Immature natural killer cell (primary cell): ENCODE results near the gene CREB3L2. TPM values are rescaled to one million over a fixed set of nuclear protein-coding genes. Genes with fewer than 3 reads are reported as not detected.
A peak's percentile ranks its signal among the peaks of the same experiment; 100 is the strongest.

Experiments
- DNase-seq, 3 donors: peaks; one replicate each; pipeline ENCODE4 v3.0.0; 2022; ENCODE audit warnings: mixed read lengths in 1 of 3
- H3K27ac Mint-ChIP-seq, 6 donors: one replicate each; pipeline ENCODE4 v1.8.0; 2020; ENCODE audit warnings: mixed read lengths in 6 of 6, mild to moderate bottlenecking in 5 of 6, inconsistent platforms in 4 of 6, moderate library complexity in 3 of 6
- H3K27me3 Mint-ChIP-seq, 3 donors: one replicate each; pipeline ENCODE4 v1.8.0; 2020 to 2021; ENCODE audit warnings: low read depth in 3 of 3, mild to moderate bottlenecking in 3 of 3, mixed read lengths in 3 of 3, moderate library complexity in 3 of 3, inconsistent platforms in 1 of 3
- H3K36me3 Mint-ChIP-seq, 3 donors: one replicate each; pipeline ENCODE4 v1.8.0; 2020; ENCODE audit warnings: mixed read lengths in 3 of 3, inconsistent platforms in 2 of 3, mild to moderate bottlenecking in 2 of 3
- H3K4me1 Mint-ChIP-seq, 2 donors: one replicate each; pipeline ENCODE4 v1.8.0; 2020; ENCODE audit warnings: inconsistent platforms in 2 of 2, mild to moderate bottlenecking in 2 of 2, mixed read lengths in 2 of 2, moderate library complexity in 1 of 2
- H3K4me3 Mint-ChIP-seq, 5 donors: one replicate each; pipeline ENCODE4 v1.8.0; 2020; ENCODE audit warnings: mild to moderate bottlenecking in 5 of 5, mixed read lengths in 5 of 5, inconsistent platforms in 3 of 5, moderate library complexity in 3 of 5
- H3K9me3 Mint-ChIP-seq, 6 donors: one replicate each; pipeline ENCODE4 v1.8.0; 2020; ENCODE audit warnings: mild to moderate bottlenecking in 6 of 6, mixed read lengths in 6 of 6, inconsistent platforms in 4 of 6, moderate library complexity in 3 of 6
- polyA plus RNA-seq, 3 donors: library from polyadenylated mRNA; unstranded; fragments of 300-500 nt; fragmentation: Illumina TruSeq; gene quantifications; one replicate each; pipeline ENCODE4 v1.2.3, GENCODE V29; 2021

Gene CREB3L2
- polyA plus RNA-seq, 3 donors from 2014 or later: 10.8 to 21.6 (median 12.6) TPM

DNA sequence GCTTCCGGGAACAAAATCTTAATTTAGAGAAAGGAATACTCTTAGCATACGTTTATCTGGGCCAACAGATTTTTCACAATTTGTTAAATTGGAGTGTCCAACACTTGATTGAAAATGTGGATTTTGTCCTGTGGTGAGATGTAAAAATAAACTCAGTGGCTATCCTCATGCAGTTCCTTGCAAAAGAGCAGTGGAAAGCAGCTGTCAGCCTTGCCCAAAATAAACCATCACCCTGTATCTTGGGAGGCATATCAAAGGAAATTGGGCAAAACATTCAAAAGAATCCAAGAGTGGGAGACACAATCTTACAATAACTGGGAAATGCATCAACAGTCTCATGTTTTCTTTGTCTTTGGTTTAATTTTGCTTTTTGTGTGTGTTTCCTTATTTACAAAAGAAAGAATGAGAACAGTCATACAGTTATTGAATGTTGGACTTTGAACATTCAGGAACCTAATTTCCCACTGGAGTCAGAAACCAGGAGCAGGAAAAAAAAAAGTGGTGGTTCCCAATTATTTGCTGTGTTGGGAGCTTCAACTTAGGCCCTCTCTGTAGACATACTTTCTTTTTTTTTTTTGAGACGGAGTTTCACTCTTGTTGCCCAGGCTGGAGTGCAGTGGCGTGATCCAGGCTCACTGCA lies 110.8 kb downstream of the CREB3L2 start:
- peaks cover 2 to 10% of the 10 kb centered on the region in 2 donors for H3K4me1 Mint-ChIP-seq
- H3K4me3 Mint-ChIP-seq: no peak overlapping the region
- H3K27ac Mint-ChIP-seq: no peak overlapping the region
- H3K36me3 Mint-ChIP-seq: peaks cover 23 to 38% (median 23%) of the 10 kb centered on the region in 3 donors
- no peak for DNase-seq
- H3K27me3 Mint-ChIP-seq: peaks cover 0 to 2% (median 0%) of the 10 kb centered on the region in 3 donors
- no peaks in the 10 kb centered on the region for H3K9me3 Mint-ChIP-seq

- no peak for DNase-seq
- no peak overlapping the region for H3K4me3 Mint-ChIP-seq
- no peaks in the 10 kb centered on the region for H3K9me3 Mint-ChIP-seq
- H3K4me1 Mint-ChIP-seq: peaks cover 6% of the 10 kb centered on the region in 2 donors
- peak overlapping the region in 1 of 6 donors; percentile 11 for H3K27ac Mint-ChIP-seq
- peaks cover 21 to 33% (median 21%) of the 10 kb centered on the region in 3 donors for H3K36me3 Mint-ChIP-seq
- peaks cover 0 to 2% (median 0%) of the 10 kb centered on the region in 3 donors for H3K27me3 Mint-ChIP-seq
These were observed 111.4 kb downstream of the CREB3L2 start for GRCh38 chr7:137890449-137890921.

DNA sequence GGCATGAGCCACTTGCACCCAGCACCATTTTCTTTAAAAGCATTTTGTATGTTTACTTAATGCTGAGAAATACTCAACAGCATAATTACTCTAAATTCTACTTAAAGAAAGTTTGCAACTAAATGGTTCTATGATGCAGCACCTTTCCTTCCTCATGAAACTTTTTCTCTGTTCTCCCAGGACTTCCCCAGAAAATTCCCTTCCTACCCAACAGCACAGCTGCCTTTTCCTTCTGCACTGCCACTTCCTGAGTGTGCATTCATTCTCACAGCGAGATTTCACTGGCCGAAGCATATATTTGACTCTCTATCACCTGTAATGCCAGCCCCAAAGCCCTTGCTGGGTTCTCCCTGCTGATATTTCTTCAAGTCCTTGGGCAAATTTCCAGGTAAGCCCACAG lies 113.6 kb downstream of the CREB3L2 start:
- no peak overlapping the region for H3K27ac Mint-ChIP-seq

DNA sequence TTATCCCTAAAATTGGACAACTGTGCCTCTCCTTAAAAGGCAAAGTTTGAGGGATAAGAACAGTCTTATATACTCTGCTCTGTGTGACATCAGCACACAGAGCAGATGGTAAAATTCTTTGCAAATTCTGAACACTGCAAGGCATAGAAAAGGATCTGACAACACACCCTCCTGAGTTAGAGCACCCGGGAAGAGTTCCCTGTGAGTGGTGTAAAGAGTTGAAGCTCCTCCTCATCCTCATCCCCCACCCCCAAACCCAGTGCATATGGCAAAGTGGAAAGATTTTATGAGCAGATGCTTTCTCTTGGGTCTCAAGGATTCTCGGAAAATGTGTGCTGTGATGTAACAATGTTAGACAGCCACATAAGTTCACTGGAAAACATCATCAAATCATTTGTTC lies 115.1 kb downstream of the CREB3L2 start:
- H3K9me3 Mint-ChIP-seq: no peaks in the 10 kb centered on the region
- peaks cover 0 to 2% (median 0%) of the 10 kb centered on the region in 3 donors for H3K27me3 Mint-ChIP-seq
- DNase-seq: no peak
- no peak overlapping the region for H3K4me3 Mint-ChIP-seq
- H3K36me3 Mint-ChIP-seq: peaks cover 26 to 35% (median 30%) of the 10 kb centered on the region in 3 donors
- H3K4me1 Mint-ChIP-seq: peaks cover 6% of the 10 kb centered on the region in 2 donors
- H3K27ac Mint-ChIP-seq: peak overlapping the region in 1 of 6 donors; percentile 47

More for the DNA sequence above, 113.6 kb downstream of the CREB3L2 start:
- Mint-ChIP-seq H3K4me3 (no peak overlapping the region), H3K9me3 (no peaks in the 10 kb centered on the region), H3K27me3 (peaks cover 0 to 2% (median 0%) of the 10 kb centered on the region in 3 donors), H3K36me3 (peaks cover 16 to 27% (median 26%) of the 10 kb centered on the region in 3 donors), H3K4me1 (peaks cover 6% of the 10 kb centered on the region in 2 donors)
- DNase-seq: no peak

DNA sequence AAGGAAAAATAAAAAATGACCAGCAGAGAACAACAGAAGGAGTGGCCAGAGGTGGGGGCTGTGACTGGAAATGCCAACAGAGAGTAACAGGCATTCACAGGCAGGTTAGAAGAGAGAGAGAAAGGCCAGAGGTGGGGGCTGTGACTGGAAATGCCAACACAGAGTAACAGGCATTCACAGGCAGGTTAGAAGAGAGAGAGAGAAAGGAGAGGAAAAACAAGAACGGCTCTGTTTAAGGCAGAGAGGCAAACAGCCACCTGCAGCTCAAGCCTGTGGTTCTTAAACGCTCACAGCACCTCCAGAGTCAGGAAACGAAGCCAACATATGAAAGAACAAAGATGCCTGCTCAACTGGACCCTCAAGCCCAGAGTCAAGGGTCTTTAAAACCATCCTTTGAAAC lies 115.6 kb downstream of the CREB3L2 start:
- no peak for DNase-seq
- H3K27ac Mint-ChIP-seq: peak overlapping the region in 5 of 6 donors; percentile 2 to 53 (median 46)
- H3K9me3 Mint-ChIP-seq: no peaks in the 10 kb centered on the region
- H3K27me3 Mint-ChIP-seq: peaks cover 0 to 2% (median 0%) of the 10 kb centered on the region in 3 donors
- peaks cover 31 to 40% (median 31%) of the 10 kb centered on the region in 3 donors for H3K36me3 Mint-ChIP-seq
- H3K4me3 Mint-ChIP-seq: no peak overlapping the region
- peaks cover 6% of the 10 kb centered on the region in 2 donors for H3K4me1 Mint-ChIP-seq

- Mint-ChIP-seq H3K9me3 (no peaks in the 10 kb centered on the region), H3K4me3 (no peak overlapping the region)
These were observed 116.2 kb downstream of the CREB3L2 start for GRCh38 chr7:137885678-137886077.

GRCh38 chr7:137882806-137883205 lies 119.1 kb downstream of the CREB3L2 start:
- Mint-ChIP-seq H3K4me1 (peaks cover 3 to 6% of the 10 kb centered on the region in 2 donors), H3K9me3 (no peaks in the 10 kb centered on the region), H3K27me3 (no peaks in the 10 kb centered on the region), H3K36me3 (peaks cover 31 to 58% (median 39%) of the 10 kb centered on the region in 3 donors), H3K27ac (peak overlapping the region in 1 of 6 donors; percentile 12), H3K4me3 (no peak overlapping the region)
- no peak for DNase-seq

More at GRCh38 chr7:137885678-137886077, 116.2 kb downstream of the CREB3L2 start:
- Mint-ChIP-seq H3K4me1 (peaks cover 6% of the 10 kb centered on the region in 2 donors), H3K36me3 (peaks cover 27 to 37% (median 33%) of the 10 kb centered on the region in 3 donors), H3K27me3 (peaks cover 0 to 2% (median 0%) of the 10 kb centered on the region in 3 donors), H3K27ac (peak overlapping the region in 1 of 6 donors; percentile 47)
- no peak for DNase-seq

DNA sequence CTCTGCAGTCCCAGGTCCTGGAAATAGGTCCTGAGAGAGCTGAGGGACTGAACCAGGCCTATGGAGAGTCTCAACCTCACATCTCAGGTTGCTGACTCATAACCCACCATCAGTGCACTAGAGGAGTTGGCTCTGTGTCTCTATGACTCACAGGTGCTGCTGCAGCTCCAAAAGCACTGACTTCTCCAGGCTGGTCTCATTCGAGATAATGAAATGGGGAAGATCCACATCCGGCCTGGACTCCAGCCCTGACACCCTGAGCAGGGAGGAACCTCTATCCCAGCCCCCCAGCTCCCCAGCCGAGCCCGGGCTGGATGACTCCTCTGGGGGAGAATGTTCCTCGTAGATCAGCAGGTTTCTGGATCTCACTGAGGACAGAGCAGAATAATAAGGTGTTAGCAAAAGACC lies 119.6 kb downstream of the CREB3L2 start:
- Mint-ChIP-seq H3K4me1 (peaks cover 3 to 6% of the 10 kb centered on the region in 2 donors), H3K4me3 (no peak overlapping the region), H3K27ac (peak overlapping the region in 1 of 6 donors; percentile 40), H3K36me3 (peaks cover 31 to 63% (median 40%) of the 10 kb centered on the region in 3 donors), H3K9me3 (no peaks in the 10 kb centered on the region), H3K27me3 (no peaks in the 10 kb centered on the region)
- DNase-seq: no peak

DNA sequence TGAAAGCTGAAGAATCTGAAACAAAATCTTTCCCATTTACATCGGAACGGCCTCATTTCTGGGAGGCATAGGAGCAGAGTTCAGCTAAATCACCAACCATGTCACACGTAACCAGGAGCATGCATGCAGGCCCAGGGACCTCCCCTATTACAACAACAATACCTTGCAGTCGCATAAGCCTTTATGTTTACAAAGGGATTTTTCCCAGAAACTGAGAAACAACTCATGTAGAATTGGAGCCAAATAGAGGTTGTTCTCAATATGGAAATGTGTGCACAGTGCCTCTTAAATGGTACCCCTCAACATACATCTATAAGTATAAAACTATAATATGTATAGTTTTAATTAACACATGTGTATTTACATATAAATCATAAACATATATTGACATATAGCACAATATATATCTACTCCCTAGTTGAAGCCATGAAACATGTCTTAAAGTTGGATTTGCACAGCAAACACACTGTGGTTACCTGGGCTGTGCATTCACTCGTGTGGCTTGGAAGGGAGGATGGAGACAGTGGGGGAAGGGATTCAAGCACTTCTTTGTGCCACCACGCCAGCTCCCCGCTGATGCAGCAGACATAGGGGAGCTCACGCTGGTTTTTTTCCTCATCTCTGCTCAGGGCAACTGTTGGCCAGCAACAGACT lies 120.2 kb downstream of the CREB3L2 start:
- no peak overlapping the region for H3K4me3 Mint-ChIP-seq
- H3K4me1 Mint-ChIP-seq: peaks cover 3 to 6% of the 10 kb centered on the region in 2 donors
- no peaks in the 10 kb centered on the region for H3K9me3 Mint-ChIP-seq
- peak overlapping the region in 2 of 6 donors; percentile 16 to 40 for H3K27ac Mint-ChIP-seq
- H3K27me3 Mint-ChIP-seq: no peaks in the 10 kb centered on the region
- H3K36me3 Mint-ChIP-seq: peaks cover 30 to 69% (median 45%) of the 10 kb centered on the region in 3 donors
- DNase-seq: no peak

GRCh38 chr7:137880432-137880831 lies 121.5 kb downstream of the CREB3L2 start:
- Mint-ChIP-seq H3K27me3 (no peaks in the 10 kb centered on the region), H3K4me3 (no peak overlapping the region), H3K27ac (no peak overlapping the region), H3K9me3 (no peaks in the 10 kb centered on the region), H3K36me3 (peaks cover 22 to 68% (median 40%) of the 10 kb centered on the region in 3 donors), H3K4me1 (no peaks in the 10 kb centered on the region)
- no peak for DNase-seq

DNA sequence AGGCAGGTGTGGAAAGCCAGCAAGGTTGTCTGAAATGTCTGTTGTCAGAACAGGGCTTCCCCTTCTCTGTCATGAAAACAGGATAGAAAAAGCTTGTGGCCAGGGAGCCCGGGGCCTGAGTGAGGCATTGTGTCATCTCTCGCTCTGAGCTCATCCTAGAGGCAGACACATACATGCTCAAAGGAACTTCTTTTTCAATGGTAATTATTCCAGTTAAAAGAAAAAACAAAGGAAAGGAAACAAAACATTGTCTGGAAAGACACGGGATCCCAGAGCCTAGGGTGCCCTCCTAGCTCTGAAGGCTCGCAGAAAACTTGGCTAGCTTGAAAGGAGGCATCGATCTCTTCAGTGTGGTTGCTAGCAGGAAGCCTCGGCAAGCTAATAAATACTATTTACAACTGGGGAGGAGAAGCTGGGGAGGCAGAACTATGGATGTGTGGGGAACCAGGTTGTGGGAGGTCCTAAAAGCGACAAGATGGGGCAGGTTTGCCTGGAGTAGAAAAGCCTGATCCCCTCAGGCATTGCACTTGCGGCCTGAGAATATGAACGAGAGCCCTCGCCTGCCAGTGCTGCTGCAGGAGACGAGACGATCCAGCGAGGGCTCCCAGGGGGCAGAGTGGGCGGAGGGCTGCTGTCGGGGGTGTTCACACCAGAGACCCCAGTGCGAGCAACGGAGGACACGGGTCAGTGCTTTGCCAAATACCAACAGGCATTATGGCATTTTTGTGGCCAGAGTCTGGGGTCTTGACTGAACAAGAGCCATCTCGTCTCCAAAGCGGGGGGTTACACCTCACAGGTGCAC lies 122.3 kb downstream of the CREB3L2 start:
- no peak for DNase-seq
- Mint-ChIP-seq H3K27ac (peak overlapping the region in 1 of 6 donors; percentile 54), H3K27me3 (no peaks in the 10 kb centered on the region), H3K36me3 (peaks cover 21 to 72% (median 43%) of the 10 kb centered on the region in 3 donors), H3K4me3 (no peak overlapping the region), H3K4me1 (no peaks in the 10 kb centered on the region), H3K9me3 (no peaks in the 10 kb centered on the region)

- peaks cover 12 to 78% (median 40%) of the 10 kb centered on the region in 3 donors for H3K36me3 Mint-ChIP-seq
- DNase-seq: no peak
- peak overlapping the region in 1 of 6 donors; percentile 49 for H3K27ac Mint-ChIP-seq
- H3K9me3 Mint-ChIP-seq: no peaks in the 10 kb centered on the region
- peaks cover 0 to 1% (median 0%) of the 10 kb centered on the region in 3 donors for H3K27me3 Mint-ChIP-seq
- H3K4me3 Mint-ChIP-seq: no peak overlapping the region
- no peaks in the 10 kb centered on the region for H3K4me1 Mint-ChIP-seq
These were observed 123.4 kb downstream of the CREB3L2 start for GRCh38 chr7:137878333-137878961.

- Mint-ChIP-seq H3K4me1 (no peaks in the 10 kb centered on the region), H3K9me3 (no peaks in the 10 kb centered on the region)
These were observed 124.7 kb downstream of the CREB3L2 start for GRCh38 chr7:137877027-137877675.

More at GRCh38 chr7:137877027-137877675, 124.7 kb downstream of the CREB3L2 start:
- Mint-ChIP-seq H3K4me3 (no peak overlapping the region), H3K27me3 (peaks cover 0 to 1% (median 0%) of the 10 kb centered on the region in 3 donors), H3K36me3 (peaks cover 14 to 69% (median 30%) of the 10 kb centered on the region in 3 donors), H3K27ac (no peak overlapping the region)
- no peak for DNase-seq
